Measurements from ENCODE around the gene DMBT1. TPM values are rescaled to one million over a fixed set of nuclear protein-coding genes. Genes with fewer than 3 reads are reported as not detected.

DMBT1 gene
- total RNA-seq, 2 donors from 2014 or later = 33.6 to 165 TPM

- Histone ChIP-seq H3K4me3 (no peak overlapping the region), H3K9me3 (no peaks in the 10 kb centered on the region), H3K36me3 (no peaks in the 10 kb centered on the region), H3K27ac (no peak overlapping the region), H3K9ac (ENCODE audit: low read depth in 2 of 2, low read length in 2 of 2) (no peak overlapping the region), H3K27me3 (no peaks in the 10 kb centered on the region), H3K4me1 (no peaks in the 10 kb centered on the region)
- intact Hi-C loops (cut with DNase I) = no loop called here
- TF ChIP-seq, protein P1, sequence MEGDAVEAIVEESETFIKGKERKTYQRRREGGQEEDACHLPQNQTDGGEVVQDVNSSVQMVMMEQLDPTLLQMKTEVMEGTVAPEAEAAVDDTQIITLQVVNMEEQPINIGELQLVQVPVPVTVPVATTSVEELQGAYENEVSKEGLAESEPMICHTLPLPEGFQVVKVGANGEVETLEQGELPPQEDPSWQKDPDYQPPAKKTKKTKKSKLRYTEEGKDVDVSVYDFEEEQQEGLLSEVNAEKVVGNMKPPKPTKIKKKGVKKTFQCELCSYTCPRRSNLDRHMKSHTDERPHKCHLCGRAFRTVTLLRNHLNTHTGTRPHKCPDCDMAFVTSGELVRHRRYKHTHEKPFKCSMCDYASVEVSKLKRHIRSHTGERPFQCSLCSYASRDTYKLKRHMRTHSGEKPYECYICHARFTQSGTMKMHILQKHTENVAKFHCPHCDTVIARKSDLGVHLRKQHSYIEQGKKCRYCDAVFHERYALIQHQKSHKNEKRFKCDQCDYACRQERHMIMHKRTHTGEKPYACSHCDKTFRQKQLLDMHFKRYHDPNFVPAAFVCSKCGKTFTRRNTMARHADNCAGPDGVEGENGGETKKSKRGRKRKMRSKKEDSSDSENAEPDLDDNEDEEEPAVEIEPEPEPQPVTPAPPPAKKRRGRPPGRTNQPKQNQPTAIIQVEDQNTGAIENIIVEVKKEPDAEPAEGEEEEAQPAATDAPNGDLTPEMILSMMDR (IDR thresholded peaks at IDR 0.05) = no peak
- no peak for DNase-seq
Observed at GRCh38 chr10:122624546-122624945, 64.0 kb downstream of the DMBT1 start.

- Histone ChIP-seq H3K36me3 (no peaks in the 10 kb centered on the region), H3K9me3 (no peaks in the 10 kb centered on the region), H3K27me3 (no peaks in the 10 kb centered on the region), H3K4me1 (no peaks in the 10 kb centered on the region), H3K9ac (ENCODE audit: low read depth in 2 of 2, low read length in 2 of 2) (no peak overlapping the region), H3K4me3 (no peak overlapping the region), H3K27ac (no peak overlapping the region)
- intact Hi-C loops (cut with DNase I) = no loop called here
- TF ChIP-seq, protein P1 (IDR thresholded peaks at IDR 0.05) = no peak
- no peak for DNase-seq
Observed at GRCh38 chr10:122630526-122630925, 70.0 kb downstream of the DMBT1 start.

DNA sequence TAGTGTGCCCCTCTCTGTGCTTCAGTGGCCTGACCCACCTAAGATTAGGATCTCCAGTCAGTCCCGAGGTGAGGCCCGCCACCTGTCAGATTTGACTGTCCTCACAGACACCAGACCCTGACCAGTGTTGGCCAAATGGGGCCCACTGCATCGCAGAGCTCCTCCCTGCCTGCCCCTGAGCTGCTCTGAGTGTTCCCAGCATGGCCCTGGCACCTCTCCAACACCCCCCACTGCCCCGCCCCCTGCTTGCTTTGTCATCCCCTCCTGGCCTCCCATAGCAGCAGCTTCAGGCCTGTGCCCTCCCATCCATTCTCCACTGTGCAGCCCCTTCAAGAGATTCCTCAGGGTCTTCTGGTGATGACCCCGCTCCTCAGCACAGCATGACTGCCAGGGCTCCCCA, 71.5 kb downstream of the DMBT1 start:
- Histone ChIP-seq H3K36me3 (no peaks in the 10 kb centered on the region), H3K9me3 (no peaks in the 10 kb centered on the region), H3K4me3 (no peak overlapping the region), H3K4me1 (no peaks in the 10 kb centered on the region), H3K27me3 (no peaks in the 10 kb centered on the region), H3K9ac (ENCODE audit: low read depth in 2 of 2, low read length in 2 of 2) (no peak overlapping the region), H3K27ac (no peak overlapping the region)
- no peak for DNase-seq
- TF ChIP-seq, protein P1 (IDR thresholded peaks at IDR 0.05) = no peak
- intact Hi-C loops (cut with DNase I) = no loop called here

- H3K9me3 ChIP-seq = no peaks in the 10 kb centered on the region
- no peak for DNase-seq
- H3K36me3 ChIP-seq = no peaks in the 10 kb centered on the region
- no peaks in the 10 kb centered on the region for H3K4me1 ChIP-seq
- no peaks in the 10 kb centered on the region for H3K27me3 ChIP-seq
- no peak overlapping the region for H3K27ac ChIP-seq
- no peak overlapping the region for H3K9ac ChIP-seq (ENCODE audit: low read depth in 2 of 2, low read length in 2 of 2)
- intact Hi-C loops (cut with DNase I) = no loop called here
- TF ChIP-seq, protein P1 (IDR thresholded peaks at IDR 0.05) = no peak
- H3K4me3 ChIP-seq = no peak overlapping the region
Observed at GRCh38 chr10:122632576-122632975, 72.0 kb downstream of the DMBT1 start.

DNA sequence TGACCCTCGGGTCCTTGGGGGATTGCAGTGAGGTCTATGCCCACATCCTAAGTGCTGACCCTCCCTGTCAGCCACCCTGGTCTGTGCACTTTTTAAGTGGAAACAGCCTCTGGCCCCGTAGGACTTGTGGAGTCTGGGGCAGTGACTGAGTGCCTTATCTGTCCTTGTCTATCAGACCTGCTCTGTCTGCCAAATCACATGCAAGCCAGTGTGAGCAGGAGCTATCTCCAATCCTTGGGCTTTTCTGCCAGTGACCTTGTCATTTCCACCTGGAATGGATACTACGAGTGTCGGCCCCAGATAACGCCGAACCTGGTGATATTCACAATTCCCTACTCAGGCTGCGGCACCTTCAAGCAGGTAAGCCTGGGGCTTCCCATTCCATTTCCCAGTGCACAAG, 76.4 kb downstream of the DMBT1 start:
- Histone ChIP-seq H3K4me1 (no peaks in the 10 kb centered on the region), H3K9me3 (no peaks in the 10 kb centered on the region), H3K27me3 (no peaks in the 10 kb centered on the region), H3K27ac (no peak overlapping the region), H3K4me3 (no peak overlapping the region), H3K9ac (ENCODE audit: low read depth in 2 of 2, low read length in 2 of 2) (no peak overlapping the region), H3K36me3 (no peaks in the 10 kb centered on the region)
- intact Hi-C loops (cut with DNase I) = no loop called here
- DNase-seq = no peak
- TF ChIP-seq, protein P1 (IDR thresholded peaks at IDR 0.05) = no peak

- Histone ChIP-seq H3K4me1 (no peaks in the 10 kb centered on the region), H3K4me3 (no peak overlapping the region), H3K27me3 (no peaks in the 10 kb centered on the region), H3K27ac (no peak overlapping the region), H3K36me3 (no peaks in the 10 kb centered on the region), H3K9me3 (no peaks in the 10 kb centered on the region), H3K9ac (ENCODE audit: low read depth in 2 of 2, low read length in 2 of 2) (no peak overlapping the region)
- DNase-seq = no peak
- intact Hi-C loops (cut with DNase I) = no loop called here
- TF ChIP-seq, protein P1 (IDR thresholded peaks at IDR 0.05) = no peak
Observed at GRCh38 chr10:122637376-122637775, 76.8 kb downstream of the DMBT1 start.
